Activated effector memory CD4-positive, alpha-beta T cell treated with Interleukin-2 at 50 U/mL for 16 hours (primary cell): ENCODE results near the gene TGFA.

Source experiments
- DNase-seq: peaks from one replicate; pipeline ENCODE4 v3.0.0-alpha.2; 2020

TGFA gene

GRCh38 chr2:70553584-70554337 lies at the start of gene TGFA:
Gene TGFA, minus strand, starts transcription at chr2:70553826. Its CDS starts 59 bp downstream, at chr2:70553767.
- peak; percentile 59 for DNase-seq

GRCh38 chr2:70603066-70603465 lies 49.4 kb upstream of the TGFA start:
- no peak for DNase-seq

GRCh38 chr2:70598197-70598596 lies 44.6 kb upstream of the TGFA start:
- DNase-seq, result no peak

GRCh38 chr2:70596739-70597138 lies 43.1 kb upstream of the TGFA start:
- DNase-seq, result no peak

- no peak for DNase-seq
Observed at GRCh38 chr2:70596293-70596692, 42.7 kb upstream of the TGFA start.

GRCh38 chr2:70583091-70583490 lies 29.5 kb upstream of the TGFA start:
- no peak for DNase-seq

- no peak for DNase-seq
Observed at GRCh38 chr2:70580352-70580751, 26.7 kb upstream of the TGFA start.

GRCh38 chr2:70574618-70575017 lies 21.0 kb upstream of the TGFA start:
- no peak for DNase-seq

- DNase-seq, result no peak
Observed at GRCh38 chr2:70574109-70574508, 20.5 kb upstream of the TGFA start.

- no peak for DNase-seq
Observed at GRCh38 chr2:70570041-70570661, 16.5 kb upstream of the TGFA start.

GRCh38 chr2:70569559-70569958 lies 15.9 kb upstream of the TGFA start:
- no peak for DNase-seq

- DNase-seq, result no peak
Observed at GRCh38 chr2:70566906-70567305, 13.3 kb upstream of the TGFA start.

GRCh38 chr2:70566464-70566863 lies 12.8 kb upstream of the TGFA start:
- no peak for DNase-seq

GRCh38 chr2:70565039-70565731 lies 11.6 kb upstream of the TGFA start:
- DNase-seq, result no peak

GRCh38 chr2:70561893-70562292 lies 8.3 kb upstream of the TGFA start:
- DNase-seq, result no peak

- no peak for DNase-seq
Observed at GRCh38 chr2:70560442-70560841, 6.8 kb upstream of the TGFA start.

GRCh38 chr2:70560040-70560439 lies 6.4 kb upstream of the TGFA start:
- DNase-seq, result no peak

GRCh38 chr2:70558195-70558808 lies 4.7 kb upstream of the TGFA start:
- DNase-seq, result no peak

- DNase-seq, result no peak
Observed at GRCh38 chr2:70557171-70557838, 3.7 kb upstream of the TGFA start.

- no peak for DNase-seq
Observed at GRCh38 chr2:70556608-70557007, 3.0 kb upstream of the TGFA start.

- DNase-seq, result no peak
Observed at GRCh38 chr2:70554338-70554892, 789 bp upstream of the TGFA start.

GRCh38 chr2:70553334-70553583 lies 367 bp downstream of the TGFA start:
- DNase-seq, result no peak
